Frontal cortex (tissue), 4 donors: ENCODE measurements around the gene KCNK15. TPM values are rescaled to one million over a fixed set of nuclear protein-coding genes. Genes with fewer than 3 reads are reported as not detected.

Experiments used
- DNase-seq, 2 donors: peaks; one replicate each; pipeline ENCODE4 v3.0.0; 2012; ENCODE audit warnings: low spot score in 2 of 2
- FAIRE-seq: peaks from 2 replicates; lab custom pipeline; 2012; peaks lifted over from hg19 to GRCh38; lab: Jason Lieb, UNC
- total RNA-seq: library from RNA; depleted of rRNA; stranded (reverse); fragments of >200 nt; gene quantifications from one replicate; pipeline ENCODE4 v1.2.3, GENCODE V29; 2014
- donor health status: control.
- donor health status: control.
- donor health status: control.

The KCNK15 gene
- total RNA-seq, 1 donor from 2014 or later = not detected

DNA sequence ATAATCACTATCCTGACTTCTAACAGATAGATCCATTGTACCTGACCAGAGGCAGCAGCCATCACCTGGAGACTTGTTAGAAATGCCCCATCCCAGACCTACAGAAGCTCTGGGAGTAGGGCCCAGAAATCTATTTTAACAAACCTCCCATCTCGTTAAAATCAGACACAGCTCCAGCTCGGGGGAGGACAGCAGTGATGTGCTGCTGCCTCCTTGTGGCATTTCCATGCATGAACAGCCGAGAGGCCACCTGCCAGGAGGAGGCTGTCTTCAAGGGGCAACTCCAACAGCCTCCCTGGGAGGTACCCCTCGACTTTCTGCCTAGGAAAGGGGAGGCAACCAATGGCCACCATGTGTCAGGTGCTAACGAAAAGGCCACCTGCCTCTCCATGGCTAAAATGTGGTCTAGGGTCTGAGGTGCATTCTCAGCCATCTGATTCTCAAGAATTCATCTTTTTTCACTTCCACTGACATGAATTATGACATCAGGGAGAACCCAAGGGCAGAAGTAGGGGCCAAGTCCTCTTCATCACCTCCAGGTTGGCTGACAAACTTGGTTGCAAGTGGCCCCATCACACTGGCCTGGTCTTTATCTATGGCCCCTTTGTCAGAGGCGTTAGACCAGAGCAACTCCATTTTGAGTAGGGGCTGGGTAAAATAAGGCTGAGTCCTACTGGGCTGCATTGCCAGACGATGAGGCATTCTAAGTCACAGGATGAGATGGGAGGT is 12.2 kb upstream of the KCNK15 start:
- peak; percentile 62 to 64 for DNase-seq
- no peak for FAIRE-seq

- no peak for FAIRE-seq
- no peak for DNase-seq
These were observed 10.7 kb upstream of the KCNK15 start for GRCh38 chr20:44734938-44735337.

DNA sequence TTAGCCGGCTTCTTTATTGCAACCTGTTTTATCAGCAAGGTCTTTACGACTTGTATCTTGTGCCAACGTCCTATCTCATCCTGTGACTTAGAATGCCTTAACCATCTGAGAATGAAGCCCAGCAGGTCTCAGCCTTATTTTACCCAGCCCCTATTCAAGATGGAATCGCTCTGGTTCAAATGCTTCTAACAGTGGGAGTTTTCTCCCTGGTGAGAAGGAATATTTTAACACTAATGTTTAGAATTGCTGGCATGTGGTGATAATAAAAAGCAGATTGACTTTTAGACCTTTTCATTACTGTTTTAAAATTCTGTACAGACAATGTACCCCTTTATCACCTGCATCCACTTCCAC is 9.9 kb upstream of the KCNK15 start:
- FAIRE-seq (no peak), DNase-seq (no peak)

DNA sequence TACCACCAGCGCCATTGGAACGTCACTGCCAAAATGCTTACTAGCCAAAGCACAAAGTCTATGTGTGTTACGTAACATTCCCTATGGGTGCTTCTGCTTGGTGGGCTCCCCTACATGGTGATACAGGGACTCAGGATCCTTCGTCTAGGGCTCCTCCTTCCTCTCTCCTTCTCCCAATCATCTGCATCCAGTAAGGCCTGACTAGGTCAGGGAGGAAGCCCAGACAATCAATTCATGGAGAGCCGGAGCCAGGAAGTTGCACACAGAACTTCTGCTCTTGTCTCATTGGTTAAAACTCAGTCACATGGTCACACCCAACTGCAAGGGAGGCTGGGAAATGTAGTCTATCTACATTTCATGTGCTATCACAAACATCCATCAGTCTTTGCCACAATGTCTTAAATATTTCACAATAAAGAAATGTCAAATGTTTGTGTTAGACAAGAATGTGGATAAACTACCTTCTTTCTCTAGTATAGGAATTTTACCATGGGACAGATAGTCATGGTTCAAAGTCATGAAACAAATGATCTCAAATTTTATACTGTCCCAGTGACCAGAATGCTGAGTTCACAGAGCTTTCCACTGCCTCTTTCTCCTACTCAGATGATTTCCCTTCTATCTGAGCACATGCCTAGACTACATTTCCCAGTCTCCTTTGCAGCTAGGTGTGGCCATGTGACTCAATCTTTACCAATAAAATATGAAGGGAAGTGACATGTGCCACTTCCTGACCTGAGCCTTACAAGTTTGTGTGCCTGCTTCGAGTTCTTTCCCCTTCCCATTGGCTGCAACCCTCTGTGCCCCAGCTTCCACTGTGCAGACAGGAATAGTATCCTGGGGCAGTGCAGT is 9.3 kb upstream of the KCNK15 start:
- DNase-seq (peak; percentile 61 to 71), FAIRE-seq (no peak)

GRCh38 chr20:44737116-44737515 is 8.5 kb upstream of the KCNK15 start:
- no peak for DNase-seq
- no peak for FAIRE-seq

DNA sequence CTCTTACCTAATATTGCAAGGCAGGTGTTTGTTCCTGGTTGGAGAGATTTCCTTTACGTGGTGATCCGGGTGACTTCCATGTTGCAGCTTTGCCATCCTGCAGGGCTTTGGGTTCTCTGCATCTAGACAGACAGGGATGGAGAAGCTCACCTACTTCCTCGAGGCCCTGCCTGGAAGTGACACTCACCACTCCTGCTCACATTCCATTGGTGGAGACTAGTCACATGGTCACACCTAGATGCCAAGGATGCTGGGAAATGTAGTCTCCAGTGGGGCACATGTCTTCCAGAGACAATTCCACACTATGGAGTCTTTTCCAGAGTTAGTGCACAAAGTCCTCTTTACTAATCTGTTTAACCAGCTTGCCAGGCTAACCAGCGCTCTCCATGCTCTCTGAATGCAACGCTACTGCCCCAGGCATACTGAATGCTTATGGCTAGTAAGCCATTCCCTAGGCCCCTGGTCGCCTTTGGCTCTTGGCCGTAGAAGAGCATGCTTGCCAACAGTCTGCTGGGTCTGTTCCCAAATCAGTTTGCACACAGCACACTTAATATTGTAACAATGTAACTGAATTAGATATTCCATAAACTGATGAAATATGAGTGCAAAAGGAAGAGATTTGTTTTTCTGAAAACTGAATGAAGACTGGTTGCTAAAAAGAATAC is 6.7 kb upstream of the KCNK15 start:
- FAIRE-seq = no peak

DNA sequence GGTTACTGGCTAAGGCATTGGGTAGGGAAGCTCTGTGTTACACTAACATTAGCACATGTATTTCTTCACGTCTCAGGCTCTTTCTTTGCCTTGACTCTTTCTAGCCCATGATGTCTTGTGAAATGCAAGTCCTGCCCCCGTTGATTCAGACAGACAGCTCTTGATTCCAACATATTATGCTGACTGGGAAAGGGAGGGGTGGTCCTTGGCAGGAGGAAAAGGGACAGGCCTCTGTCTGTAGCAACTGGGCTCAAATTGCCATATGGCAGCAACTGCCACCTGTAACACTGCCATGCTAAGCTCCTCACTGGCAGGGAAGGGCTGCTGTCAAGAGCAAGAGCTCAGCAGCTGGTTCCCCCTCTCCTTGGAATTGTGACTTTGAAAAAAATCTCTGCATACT is 5.7 kb upstream of the KCNK15 start:
- FAIRE-seq = no peak

More for the DNA sequence above, 6.7 kb upstream of the KCNK15 start:
- peak; percentile 75 to 80 for DNase-seq

DNA sequence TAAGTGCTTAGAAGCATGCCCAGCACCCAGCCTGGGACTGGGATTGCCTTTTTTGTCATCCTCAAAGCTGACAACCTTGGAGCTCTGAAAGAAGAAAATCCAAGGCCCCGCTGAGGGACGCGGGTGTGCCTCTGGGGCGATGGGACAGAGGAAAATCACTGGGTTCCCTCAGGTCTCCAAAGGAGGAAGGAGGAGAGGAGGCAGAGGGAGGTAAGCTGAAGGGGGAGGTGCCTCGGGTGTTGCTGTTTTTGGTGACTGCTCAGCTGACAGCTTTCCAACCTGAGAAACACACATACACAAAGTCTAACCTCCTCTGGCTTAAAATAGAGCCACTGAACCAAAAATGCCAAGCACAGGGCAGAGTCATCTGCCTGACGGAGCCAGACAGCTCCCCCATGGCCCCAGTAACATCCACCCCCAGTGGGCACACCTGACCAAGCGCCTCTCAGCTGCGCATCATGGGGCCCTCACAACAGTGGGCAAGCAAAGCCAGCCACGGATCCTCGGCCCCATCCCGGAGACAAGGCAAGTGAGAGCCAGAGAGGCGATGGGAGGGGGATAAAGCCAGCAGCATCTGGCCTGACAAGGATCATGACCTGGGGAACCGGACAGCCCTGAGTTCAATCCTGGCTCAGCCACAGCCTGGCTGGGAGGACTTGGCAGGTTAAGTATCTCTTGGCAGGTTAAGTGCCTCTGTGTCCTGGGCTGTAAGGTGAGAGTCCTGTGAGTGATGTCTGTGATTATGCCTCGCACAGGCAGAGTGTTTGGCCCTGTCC is 3.2 kb upstream of the KCNK15 start:
- FAIRE-seq (no peak), DNase-seq (no peak)

More for the DNA sequence above, 5.7 kb upstream of the KCNK15 start:
- DNase-seq = no peak

GRCh38 chr20:44743080-44743701 is 2.5 kb upstream of the KCNK15 start:
- FAIRE-seq (no peak), DNase-seq (no peak)

DNA sequence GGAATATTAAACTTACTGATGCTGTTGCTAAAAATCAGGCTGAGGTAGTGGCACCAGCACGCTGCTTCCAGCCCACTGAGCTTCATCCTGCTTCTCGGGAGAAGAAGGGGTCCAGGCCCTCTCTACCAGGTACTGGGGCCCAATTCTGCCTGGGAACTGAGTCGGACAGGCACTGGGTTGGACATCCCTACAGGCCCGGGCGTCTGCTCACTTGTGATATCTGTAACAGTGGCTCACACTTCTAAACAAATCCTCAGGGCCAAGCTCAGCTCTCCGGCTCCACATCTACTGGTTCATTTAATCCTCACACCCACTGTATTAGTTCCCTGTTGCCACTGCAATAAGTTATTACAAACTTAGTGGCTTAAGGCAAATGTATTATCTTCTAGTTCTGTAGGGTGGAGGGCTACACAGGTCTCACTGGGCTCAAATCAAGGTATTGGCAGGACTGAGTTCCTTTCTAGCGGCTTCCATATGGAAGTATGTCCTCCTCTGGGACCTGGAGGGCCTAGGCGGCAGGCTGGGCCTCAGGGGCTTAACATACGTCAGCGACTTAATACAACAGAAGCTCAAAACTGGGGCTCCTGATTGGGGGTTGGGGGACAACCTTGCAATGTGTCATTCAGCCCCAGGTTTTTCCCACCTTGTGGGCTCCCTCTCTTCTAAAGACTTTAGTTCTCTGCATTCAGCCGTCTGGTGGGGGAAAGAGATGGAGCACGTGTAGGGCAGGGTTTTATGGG is 1.6 kb upstream of the KCNK15 start:
- FAIRE-seq (no peak), DNase-seq (no peak)

DNA sequence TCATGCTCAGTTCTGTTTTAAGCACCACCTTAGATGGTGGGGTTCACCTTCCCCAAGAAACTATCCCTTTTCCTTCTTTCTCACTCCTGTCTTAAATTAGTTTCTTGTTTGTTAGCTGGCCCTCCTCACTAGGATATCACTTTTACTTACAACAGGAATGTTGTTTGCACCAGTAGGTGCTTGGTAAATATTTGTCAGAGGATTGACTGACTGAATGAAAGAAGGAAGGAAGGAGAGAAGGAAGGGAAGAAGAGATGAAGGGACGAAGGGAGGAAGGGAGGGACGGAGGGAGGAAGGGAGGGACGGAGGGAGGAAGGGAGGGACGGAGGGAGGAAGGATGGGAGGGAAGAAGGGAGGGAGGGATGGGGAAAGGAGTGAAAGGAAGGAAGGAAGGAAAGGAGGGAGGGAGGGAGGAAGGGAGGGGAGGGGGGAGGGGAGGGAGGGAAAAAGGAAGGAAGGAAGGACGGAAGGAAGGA is 505 bp upstream of the KCNK15 start:
- FAIRE-seq = no peak

GRCh38 chr20:44746367-44747165 is 901 bp downstream of the KCNK15 start:
- DNase-seq = no peak
- no peak for FAIRE-seq

More for the DNA sequence above, 505 bp upstream of the KCNK15 start:
- no peak for DNase-seq

- FAIRE-seq = no peak
- peak; percentile 72 to 78 for DNase-seq
These were observed 1.7 kb downstream of the KCNK15 start for GRCh38 chr20:44747166-44748004.

GRCh38 chr20:44748005-44748370 is 2.3 kb downstream of the KCNK15 start:
- DNase-seq (no peak), FAIRE-seq (no peak)

GRCh38 chr20:44750081-44750805 is 4.6 kb downstream of the KCNK15 start:
- FAIRE-seq (no peak), DNase-seq (no peak)
